Neural cell (in vitro differentiated cells): ENCODE results near the gene GCLM. TPM values are rescaled to one million over a fixed set of nuclear protein-coding genes. Genes with fewer than 3 reads are reported as not detected.

Experiments
- H2AFZ ChIP-seq: fragments of 200-600, 300-800 bp; sonication (generic), shearing (Covaris generic); 2 replicates; pipeline ENCODE4 v1.6.0; 2014; ENCODE audit warnings: low read depth, mild to moderate bottlenecking, antibody characterized with exemption, low read length, moderate library complexity
- H3F3A ChIP-seq: fragments of 200-600 bp; shearing (Covaris generic); 2 replicates; pipeline ENCODE4 v1.6.1; 2016; ENCODE audit warnings: mild to moderate bottlenecking, moderate library complexity, mixed read lengths, antibody characterized with exemption, low read length; ENCODE audit not compliant: insufficient read depth, poor library complexity, severe bottlenecking
- H3K27ac ChIP-seq: fragments of 200-600, 300-800 bp; sonication (generic), shearing (Covaris generic); 2 replicates; pipeline ENCODE4 v1.5.1; 2014; ENCODE audit warnings: mild to moderate bottlenecking, low read length, moderate library complexity
- H3K27me3 ChIP-seq: fragments of 300-800, 200-600 bp; sonication (generic), shearing (Covaris generic); 2 replicates; pipeline ENCODE4 v1.6.0; 2014; ENCODE audit warnings: mild to moderate bottlenecking, low read depth, low read length, moderate library complexity; ENCODE audit not compliant: insufficient read depth
- H3K36me3 ChIP-seq: fragments of 300-800, 200-600 bp; sonication (generic), shearing (Covaris generic); 2 replicates; pipeline ENCODE4 v1.5.1; 2014; ENCODE audit warnings: mild to moderate bottlenecking, antibody characterized with exemption, low read length, moderate library complexity; ENCODE audit not compliant: insufficient read depth
- H3K4me2 ChIP-seq: fragments of 300-800, 200-600 bp; sonication (generic), shearing (Covaris generic); 2 replicates; pipeline ENCODE4 v1.6.0; 2014; ENCODE audit warnings: mild to moderate bottlenecking, low read length
- H3K4me3 ChIP-seq: fragments of 300-800, 200-600 bp; sonication (generic), shearing (Covaris generic); 2 replicates; pipeline ENCODE4 v1.5.1; 2014; ENCODE audit warnings: mild to moderate bottlenecking, low read length, moderate library complexity
- H3K79me2 ChIP-seq: fragments of 200-600 bp; shearing (Covaris generic); replicated peaks from 2 replicates; pipeline ENCODE4 v1.6.0; 2014; ENCODE audit warnings: mild to moderate bottlenecking, low read length, moderate library complexity; ENCODE audit not compliant: insufficient read depth
- H3K9ac ChIP-seq: fragments of 300-800, 200-600 bp; sonication (generic), shearing (Covaris generic); 2 replicates; pipeline ENCODE4 v1.6.1; 2016; ENCODE audit warnings: mild to moderate bottlenecking, low read length, mixed read lengths
- H3K9me2 ChIP-seq: fragments of 200-600 bp; shearing (Covaris generic); 2 replicates; pipeline ENCODE4 v1.6.1; 2016; ENCODE audit warnings: mild to moderate bottlenecking, low read length, mixed read lengths; ENCODE audit not compliant: insufficient read depth
- H3K9me3 ChIP-seq: fragments of 200-600, 300-800 bp; sonication (generic), shearing (Covaris generic); 2 replicates; pipeline ENCODE4 v1.6.1; 2016; ENCODE audit warnings: mild to moderate bottlenecking, mixed run types, low read length, moderate library complexity, mixed read lengths
- H4K20me1 ChIP-seq: fragments of 200-600 bp; shearing (Covaris generic); 2 replicates; pipeline ENCODE4 v1.6.1; 2016; ENCODE audit warnings: mild to moderate bottlenecking, mixed run types; ENCODE audit not compliant: insufficient read depth
- EP300 ChIP-seq: fragments of 450-650 bp; conservative IDR thresholded peaks from 2 replicates; pipeline ENCODE4 v1.6.1; 2014; ENCODE audit warnings: antibody characterized with exemption, mild to moderate bottlenecking, moderate library complexity; ENCODE audit not compliant: poor library complexity, severe bottlenecking
- EZH2 ChIP-seq: fragments of 200-600, 300-800 bp; shearing (Covaris generic), sonication (generic); IDR thresholded peaks from 2 replicates; pipeline ENCODE4 v1.6.1; 2014; ENCODE audit warnings: antibody characterized with exemption, low read length, borderline replicate concordance, mild to moderate bottlenecking; ENCODE audit not compliant: insufficient read depth, poor library complexity, severe bottlenecking
- MXI1 ChIP-seq: fragments of 450-650 bp; conservative IDR thresholded peaks from 2 replicates; pipeline ENCODE4 v1.6.1; 2014; ENCODE audit warnings: antibody characterized with exemption, mild to moderate bottlenecking; ENCODE audit not compliant: poor library complexity, severe bottlenecking
- POLR2AphosphoS5 ChIP-seq: IDR thresholded peaks from 2 replicates; pipeline ENCODE4 v1.6.1; 2012
- SMC3 ChIP-seq: fragments of 450-650 bp; conservative IDR thresholded peaks from 2 replicates; pipeline ENCODE4 v1.6.1; 2014; ENCODE audit warnings: antibody characterized with exemption, mild to moderate bottlenecking, moderate library complexity; ENCODE audit not compliant: poor library complexity
- TAF1 ChIP-seq: IDR thresholded peaks from 2 replicates; pipeline ENCODE4 v1.6.1; 2012; ENCODE audit warnings: low read depth
- polyA plus RNA-seq: library from polyadenylated mRNA; depleted of rRNA; stranded (reverse); fragments of >200 nt; gene quantifications from 2 replicates; pipeline ENCODE4 v1.2.3, GENCODE V29; 2014
- TF ChIP-seq, protein P1 (sequence below): IDR thresholded peaks from 2 replicates; pipeline ENCODE4 v1.6.1; 2012; ENCODE audit warnings: borderline replicate concordance
- TF ChIP-seq, protein P2 (sequence below): fragments of 450-650 bp; IDR thresholded peaks from 2 replicates; pipeline ENCODE4 v1.5.1; 2014; ENCODE audit warnings: antibody characterized with exemption, mild to moderate bottlenecking, moderate library complexity; ENCODE audit not compliant: poor library complexity, severe bottlenecking

Gene GCLM
- polyA plus RNA-seq, 1 donor from 2014 or later, result 3.7 TPM

DNA sequence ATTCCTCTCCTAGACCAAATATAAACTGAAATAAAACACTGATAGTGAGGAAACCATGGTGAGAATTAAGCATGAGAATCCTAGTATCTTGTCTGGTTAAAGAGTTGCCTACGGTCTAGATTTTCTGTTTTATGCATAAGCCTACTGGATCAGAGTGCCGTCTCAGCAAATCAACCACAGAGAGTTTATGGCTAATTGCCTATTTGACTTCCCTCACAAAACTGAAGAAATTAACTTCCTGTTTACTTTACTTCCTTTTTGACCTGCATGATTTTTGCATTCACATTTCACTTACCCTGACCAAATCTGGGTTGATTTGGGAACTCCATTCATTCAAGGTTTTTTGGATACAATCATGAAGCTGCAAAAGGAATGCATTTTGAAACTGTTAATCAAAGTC is 5.0 kb downstream of the GCLM start:
- H3K9me2 ChIP-seq, result no peaks in the 10 kb centered on the region
- no peak overlapping the region for H2AFZ ChIP-seq
- H4K20me1 ChIP-seq, result no peaks in the 10 kb centered on the region
- TF ChIP-seq SMC3 (no peak), TAF1 (no peak), MXI1 (no peak)
- peaks cover 9% of the 10 kb centered on the region for H3K79me2 ChIP-seq
- H3F3A ChIP-seq, result no peaks in the 10 kb centered on the region
- H3K9me3 ChIP-seq, result no peaks in the 10 kb centered on the region
- H3K27ac ChIP-seq, result no peak overlapping the region
- H3K36me3 ChIP-seq, result no peaks in the 10 kb centered on the region
- H3K4me3 ChIP-seq, result no peak overlapping the region
- H3K4me2 ChIP-seq, result no peak overlapping the region
- H3K9ac ChIP-seq, result no peak overlapping the region
- H3K27me3 ChIP-seq, result no peaks in the 10 kb centered on the region

- Histone ChIP-seq H3K27ac (no peak overlapping the region), H3K9me3 (no peaks in the 10 kb centered on the region), H2AFZ (no peak overlapping the region), H3K9ac (no peak overlapping the region), H3K4me2 (no peak overlapping the region), H3K4me3 (no peak overlapping the region), H3K79me2 (no peaks in the 10 kb centered on the region), H3F3A (no peaks in the 10 kb centered on the region), H3K9me2 (no peaks in the 10 kb centered on the region), H3K27me3 (no peaks in the 10 kb centered on the region), H3K36me3 (no peaks in the 10 kb centered on the region), H4K20me1 (no peaks in the 10 kb centered on the region)
- TF ChIP-seq EP300 (no peak), SMC3 (no peak)
Measured at GRCh38 chr1:93900723-93901504, 8.3 kb downstream of the GCLM start.

- Histone ChIP-seq H3F3A (no peaks in the 10 kb centered on the region), H3K27me3 (no peaks in the 10 kb centered on the region), H3K79me2 (no peaks in the 10 kb centered on the region), H3K36me3 (no peaks in the 10 kb centered on the region), H3K9me2 (no peaks in the 10 kb centered on the region), H2AFZ (no peak overlapping the region), H4K20me1 (no peaks in the 10 kb centered on the region), H3K9me3 (no peaks in the 10 kb centered on the region), H3K9ac (no peak overlapping the region), H3K27ac (no peak overlapping the region), H3K4me3 (no peak overlapping the region), H3K4me2 (no peak overlapping the region)
- no peak for TF ChIP-seq MXI1
- TF ChIP-seq TAF1, result no peak
- TF ChIP-seq POLR2AphosphoS5, result no peak
- no peak for TF ChIP-seq EP300
- TF ChIP-seq EZH2, result no peak
- TF ChIP-seq, protein P1, sequence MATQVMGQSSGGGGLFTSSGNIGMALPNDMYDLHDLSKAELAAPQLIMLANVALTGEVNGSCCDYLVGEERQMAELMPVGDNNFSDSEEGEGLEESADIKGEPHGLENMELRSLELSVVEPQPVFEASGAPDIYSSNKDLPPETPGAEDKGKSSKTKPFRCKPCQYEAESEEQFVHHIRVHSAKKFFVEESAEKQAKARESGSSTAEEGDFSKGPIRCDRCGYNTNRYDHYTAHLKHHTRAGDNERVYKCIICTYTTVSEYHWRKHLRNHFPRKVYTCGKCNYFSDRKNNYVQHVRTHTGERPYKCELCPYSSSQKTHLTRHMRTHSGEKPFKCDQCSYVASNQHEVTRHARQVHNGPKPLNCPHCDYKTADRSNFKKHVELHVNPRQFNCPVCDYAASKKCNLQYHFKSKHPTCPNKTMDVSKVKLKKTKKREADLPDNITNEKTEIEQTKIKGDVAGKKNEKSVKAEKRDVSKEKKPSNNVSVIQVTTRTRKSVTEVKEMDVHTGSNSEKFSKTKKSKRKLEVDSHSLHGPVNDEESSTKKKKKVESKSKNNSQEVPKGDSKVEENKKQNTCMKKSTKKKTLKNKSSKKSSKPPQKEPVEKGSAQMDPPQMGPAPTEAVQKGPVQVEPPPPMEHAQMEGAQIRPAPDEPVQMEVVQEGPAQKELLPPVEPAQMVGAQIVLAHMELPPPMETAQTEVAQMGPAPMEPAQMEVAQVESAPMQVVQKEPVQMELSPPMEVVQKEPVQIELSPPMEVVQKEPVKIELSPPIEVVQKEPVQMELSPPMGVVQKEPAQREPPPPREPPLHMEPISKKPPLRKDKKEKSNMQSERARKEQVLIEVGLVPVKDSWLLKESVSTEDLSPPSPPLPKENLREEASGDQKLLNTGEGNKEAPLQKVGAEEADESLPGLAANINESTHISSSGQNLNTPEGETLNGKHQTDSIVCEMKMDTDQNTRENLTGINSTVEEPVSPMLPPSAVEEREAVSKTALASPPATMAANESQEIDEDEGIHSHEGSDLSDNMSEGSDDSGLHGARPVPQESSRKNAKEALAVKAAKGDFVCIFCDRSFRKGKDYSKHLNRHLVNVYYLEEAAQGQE, result no peak
- no peak for TF ChIP-seq SMC3
- TF ChIP-seq, protein P2, sequence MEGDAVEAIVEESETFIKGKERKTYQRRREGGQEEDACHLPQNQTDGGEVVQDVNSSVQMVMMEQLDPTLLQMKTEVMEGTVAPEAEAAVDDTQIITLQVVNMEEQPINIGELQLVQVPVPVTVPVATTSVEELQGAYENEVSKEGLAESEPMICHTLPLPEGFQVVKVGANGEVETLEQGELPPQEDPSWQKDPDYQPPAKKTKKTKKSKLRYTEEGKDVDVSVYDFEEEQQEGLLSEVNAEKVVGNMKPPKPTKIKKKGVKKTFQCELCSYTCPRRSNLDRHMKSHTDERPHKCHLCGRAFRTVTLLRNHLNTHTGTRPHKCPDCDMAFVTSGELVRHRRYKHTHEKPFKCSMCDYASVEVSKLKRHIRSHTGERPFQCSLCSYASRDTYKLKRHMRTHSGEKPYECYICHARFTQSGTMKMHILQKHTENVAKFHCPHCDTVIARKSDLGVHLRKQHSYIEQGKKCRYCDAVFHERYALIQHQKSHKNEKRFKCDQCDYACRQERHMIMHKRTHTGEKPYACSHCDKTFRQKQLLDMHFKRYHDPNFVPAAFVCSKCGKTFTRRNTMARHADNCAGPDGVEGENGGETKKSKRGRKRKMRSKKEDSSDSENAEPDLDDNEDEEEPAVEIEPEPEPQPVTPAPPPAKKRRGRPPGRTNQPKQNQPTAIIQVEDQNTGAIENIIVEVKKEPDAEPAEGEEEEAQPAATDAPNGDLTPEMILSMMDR, result no peak
Measured at GRCh38 chr1:93899543-93900207, 9.6 kb downstream of the GCLM start.
